Liver (tissue), 2 donors: ENCODE measurements around the gene STRBP.

Experiments used
- CTCF ChIP-seq: fragments of 150-350 bp; IDR thresholded peaks from 2 replicates; pipeline ENCODE4 v1.5.1; 2017; ENCODE audit warnings: improper control_type of control experiment, low read depth, low read length; ENCODE audit not compliant: missing input control
- REST ChIP-seq: IDR thresholded peaks from 2 replicates; pipeline ENCODE4 v1.6.1; 2016; ENCODE audit warnings: antibody characterized with exemption, mild to moderate bottlenecking
- donor health status: healthy.

- TF ChIP-seq CTCF (no peak), REST (no peak)
These were observed 19.8 kb downstream of the STRBP start for GRCh38 chr9:123248630-123249029.
